Measurements from ENCODE around the gene SERINC5. TPM values are rescaled to one million over a fixed set of nuclear protein-coding genes. Genes with fewer than 3 reads are reported as not detected.
"Not testable (repeated sequence)": the region's sequence is repeated elsewhere in the genome, so short reads cannot be mapped to it uniquely, and the experiment has no call there.

SERINC5 gene
- polyA plus RNA-seq, 1 donor, result 18.7 TPM

DNA sequence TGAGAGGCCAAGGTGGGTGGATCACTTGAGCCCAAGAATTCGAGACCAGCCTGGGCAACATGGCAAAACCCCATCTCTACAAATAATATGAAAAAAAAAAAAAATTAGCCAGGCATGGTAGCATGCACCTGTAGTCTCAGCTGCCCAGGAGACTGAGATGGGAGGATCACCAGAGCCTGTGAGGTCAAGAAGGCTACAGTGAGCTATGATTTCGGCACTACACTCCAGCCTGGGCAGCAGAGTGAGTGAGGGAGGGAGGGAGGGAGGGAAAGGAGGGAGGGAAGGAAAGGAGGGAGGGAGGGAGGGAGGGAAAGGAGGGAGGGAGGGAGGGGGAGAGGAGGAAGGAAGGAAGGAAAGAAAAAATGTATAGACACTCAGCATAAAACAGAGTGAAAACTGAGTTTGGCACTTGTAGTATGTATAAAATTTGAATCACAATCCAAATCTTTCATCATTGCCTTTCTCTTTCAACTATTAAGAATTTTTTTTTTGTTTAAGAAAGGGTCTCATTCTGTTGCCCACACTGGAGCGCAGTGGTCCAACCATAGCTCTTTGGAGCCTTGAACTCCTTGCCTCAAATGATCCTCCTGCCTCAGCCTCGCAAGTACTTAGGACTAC lies 27.8 kb downstream of the SERINC5 start:
- DNase-seq, result no peak

DNA sequence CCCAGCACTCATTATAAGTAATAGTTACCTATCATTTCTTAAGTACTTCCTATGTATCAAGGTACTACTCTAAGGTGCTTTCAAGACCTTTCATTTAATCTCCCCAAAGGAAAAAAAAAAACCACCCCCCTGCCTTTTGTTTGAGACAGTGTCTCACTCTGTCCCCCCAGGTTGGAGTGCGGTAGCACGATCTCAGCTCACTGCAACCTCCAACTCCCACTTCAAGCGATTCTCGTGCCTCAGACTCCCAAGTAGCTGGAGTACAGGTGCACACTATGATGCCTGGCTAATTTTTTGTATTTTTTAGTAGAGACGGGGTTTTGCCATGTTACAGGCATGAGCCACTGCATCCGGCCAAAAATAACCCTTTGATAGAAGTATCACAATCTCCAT lies 29.9 kb downstream of the SERINC5 start:
- DNase-seq, result no peak

DNA sequence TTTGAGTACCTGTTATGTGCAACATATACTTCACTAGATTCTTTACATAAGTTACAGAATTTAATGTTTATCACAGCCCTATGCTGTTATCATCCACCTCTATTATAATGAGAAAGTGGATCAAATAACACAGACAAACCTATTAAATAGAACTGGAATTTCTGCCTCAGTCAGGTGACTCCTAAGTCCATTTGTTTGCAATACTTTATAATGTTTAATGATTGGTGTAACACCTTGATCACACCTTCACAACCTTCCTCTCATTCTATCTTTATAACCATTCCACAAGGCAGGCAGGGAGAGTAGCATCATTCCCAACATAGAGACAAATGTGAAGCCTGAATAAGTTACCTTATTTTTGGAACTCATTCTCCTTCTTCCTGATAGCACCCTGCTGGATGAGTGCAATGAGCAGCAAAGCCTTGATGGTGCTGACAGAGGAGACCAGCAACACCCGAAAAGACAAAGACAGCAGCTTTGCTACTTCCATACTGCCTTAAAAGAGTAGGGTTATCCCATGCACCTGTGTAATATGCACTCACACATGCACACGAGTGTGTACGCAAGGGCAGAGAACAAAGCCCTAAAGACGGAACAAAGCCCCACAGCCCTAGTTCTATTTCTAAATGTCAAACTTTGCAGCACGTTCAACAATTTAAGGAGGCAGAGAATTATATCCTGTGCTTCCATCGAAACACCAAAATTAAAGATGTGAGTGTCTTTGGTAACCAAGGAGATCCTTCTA lies 30.5 kb downstream of the SERINC5 start:
- no peak for DNase-seq

DNA sequence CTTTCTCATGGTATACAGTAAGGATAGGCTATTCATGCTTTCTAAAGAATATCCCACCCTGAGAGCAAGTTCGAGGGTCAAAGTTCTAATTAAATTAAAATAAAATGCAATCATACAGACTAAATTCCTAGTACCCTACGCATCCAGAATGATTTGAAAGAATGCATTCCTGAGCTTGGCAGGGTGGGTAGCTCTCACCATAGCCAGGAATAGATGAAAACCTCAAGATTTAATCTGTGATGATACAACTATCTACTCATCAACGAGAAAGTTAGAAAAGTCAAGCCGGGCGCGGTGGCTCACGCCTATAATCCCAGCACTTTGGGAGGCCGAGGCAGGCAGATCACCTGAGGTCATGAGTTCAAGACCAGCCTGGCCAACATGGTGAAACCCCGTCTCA lies 32.3 kb downstream of the SERINC5 start:
- DNase-seq, result no peak

DNA sequence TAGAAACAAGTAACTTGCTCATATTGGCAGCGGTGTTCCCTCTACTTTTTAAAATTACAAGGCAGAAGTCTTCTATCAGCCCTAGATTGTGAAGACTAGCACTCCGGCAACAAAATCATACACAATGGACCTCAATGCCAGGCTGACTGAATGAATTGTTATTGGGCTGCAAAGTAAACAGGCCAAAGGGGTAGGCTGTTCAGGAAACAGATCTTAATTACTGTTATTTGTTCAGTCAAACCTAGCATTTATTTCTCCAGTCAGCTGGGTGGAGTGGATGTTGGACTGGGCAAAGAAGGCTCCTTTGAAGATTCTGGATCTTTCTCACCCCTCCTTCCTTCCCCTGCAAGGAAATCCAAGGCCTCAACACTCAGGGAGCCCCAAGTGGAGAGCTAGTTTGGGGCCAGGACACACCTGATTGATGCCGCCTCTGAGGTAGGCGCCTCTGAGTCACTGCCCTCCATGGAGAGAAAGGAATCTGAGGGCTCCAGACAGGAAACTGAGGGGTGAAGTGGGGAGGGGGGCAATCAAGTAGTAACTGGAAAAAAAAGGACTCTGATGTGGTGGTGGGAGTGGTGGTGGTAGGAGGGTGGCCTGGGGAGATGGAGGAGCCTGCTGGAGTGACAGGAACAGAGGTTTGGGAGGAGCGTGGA lies 35.5 kb downstream of the SERINC5 start:
- DNase-seq, result no peak

DNA sequence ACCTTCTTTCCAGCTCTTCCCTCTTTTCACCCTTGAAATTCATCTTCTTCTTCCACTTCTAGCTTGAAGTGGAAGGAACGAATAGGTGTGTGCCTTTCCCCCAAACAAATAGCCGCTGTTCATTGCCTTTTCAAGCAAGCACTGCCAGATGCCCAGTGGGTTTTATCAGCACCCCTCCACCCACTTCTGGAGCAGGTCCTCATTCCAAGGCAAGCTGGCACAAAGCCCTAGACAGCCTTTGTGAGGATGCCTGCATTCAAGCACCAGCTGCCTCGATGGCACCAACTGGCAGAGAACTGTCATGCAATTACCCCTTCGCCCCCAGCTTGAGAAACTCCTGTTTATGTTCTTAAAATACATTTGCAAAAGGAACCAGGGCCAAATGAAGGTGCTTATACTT lies 36.5 kb downstream of the SERINC5 start:
- no peak for DNase-seq

DNA sequence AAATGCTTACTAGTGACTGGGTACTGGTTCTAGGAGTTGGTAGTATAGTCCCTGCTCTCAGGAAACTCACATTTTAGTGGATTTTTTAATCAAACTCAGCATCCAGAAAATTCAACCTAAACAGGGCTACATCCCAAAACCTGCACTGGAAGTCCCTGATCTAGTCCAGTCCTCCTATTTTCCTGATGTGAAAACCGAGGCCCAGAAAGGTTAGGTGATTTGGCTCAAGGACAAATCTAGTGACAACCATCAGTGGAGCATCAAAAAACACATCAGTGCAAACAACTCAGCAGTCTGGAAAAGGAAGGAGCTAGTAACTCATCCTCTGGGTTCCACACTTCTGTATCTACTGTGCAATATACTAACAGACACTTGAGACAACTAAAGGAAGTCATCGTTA lies 38.2 kb downstream of the SERINC5 start:
- no peak for DNase-seq

DNA sequence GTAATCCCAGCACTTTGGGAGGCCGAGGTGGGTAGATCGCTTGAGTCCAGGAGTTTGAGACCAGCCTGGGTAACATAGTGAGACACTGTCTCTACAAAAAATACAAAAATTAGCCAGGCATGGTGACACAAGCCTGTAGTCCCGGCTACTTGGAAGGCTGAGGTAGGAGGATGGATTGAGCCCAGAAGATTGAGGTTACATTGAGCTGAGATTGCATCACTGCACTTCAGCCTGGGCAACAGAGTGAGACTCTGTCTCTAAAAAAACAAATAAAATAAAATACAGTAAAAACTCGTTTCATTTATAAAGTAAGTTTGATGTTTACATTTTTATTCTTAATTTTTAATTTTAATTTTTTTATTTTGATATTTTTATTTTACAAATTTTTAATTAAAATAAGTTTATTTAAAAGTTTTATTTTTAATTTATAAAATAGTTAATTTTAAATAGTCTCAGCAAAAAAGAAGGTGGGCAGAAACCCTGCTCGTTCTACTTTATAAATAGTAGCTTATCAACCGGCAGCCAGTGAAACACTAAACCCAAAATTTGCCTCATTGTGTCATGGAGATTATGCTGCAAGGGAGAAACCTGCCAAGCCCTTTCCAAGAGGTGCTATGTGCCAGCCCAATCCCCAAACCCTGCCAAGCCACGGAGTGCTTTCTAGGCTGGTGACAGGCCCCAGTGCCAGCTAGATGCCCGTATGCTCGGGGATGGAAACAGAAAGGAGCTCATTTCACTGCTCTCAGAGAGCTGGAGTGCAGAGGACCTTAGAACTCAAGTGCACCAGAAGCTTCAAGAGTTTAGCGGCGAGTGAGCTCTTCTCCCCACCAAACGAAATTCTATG lies 38.9 kb downstream of the SERINC5 start:
- DNase-seq, result no peak

DNA sequence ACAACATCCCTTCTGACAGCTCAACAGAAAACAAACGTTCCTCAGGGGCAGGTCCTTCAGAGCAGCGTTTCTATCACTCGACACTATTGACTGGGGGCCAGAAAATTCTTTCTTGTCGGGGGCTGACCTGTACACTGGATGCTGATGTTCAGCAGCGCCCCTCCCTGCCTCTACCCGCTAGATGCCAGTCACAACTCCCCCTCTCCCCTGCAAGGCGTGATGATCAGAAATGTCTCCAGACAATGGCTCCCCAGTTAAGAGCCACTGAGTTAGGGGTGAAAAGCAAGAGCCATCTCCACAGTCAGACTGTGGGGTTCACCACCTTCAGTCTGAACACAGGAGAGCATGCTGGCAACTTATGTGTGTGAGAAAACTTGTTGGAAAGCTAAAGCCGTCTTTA lies 39.8 kb downstream of the SERINC5 start:
- no peak for DNase-seq

DNA sequence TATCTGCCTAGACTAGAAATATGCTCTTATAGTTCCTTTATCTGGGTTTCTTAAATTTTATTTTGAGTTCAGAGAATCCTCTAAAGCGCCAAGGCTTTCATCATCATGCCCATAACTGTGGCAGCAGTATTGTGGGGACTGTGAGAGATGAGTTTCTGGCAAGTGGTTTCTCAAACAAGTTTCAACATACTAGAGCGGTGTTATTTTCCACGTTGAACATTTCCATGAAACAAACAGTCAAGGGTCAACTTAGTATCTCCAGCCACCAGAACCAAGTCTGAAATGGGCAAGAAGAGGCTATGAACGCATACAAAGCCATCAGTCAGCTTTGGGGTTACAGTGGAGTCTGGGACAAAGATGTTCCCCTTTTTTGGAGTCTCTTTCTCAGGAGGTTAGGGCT lies 40.3 kb downstream of the SERINC5 start:
- no peak for DNase-seq

DNA sequence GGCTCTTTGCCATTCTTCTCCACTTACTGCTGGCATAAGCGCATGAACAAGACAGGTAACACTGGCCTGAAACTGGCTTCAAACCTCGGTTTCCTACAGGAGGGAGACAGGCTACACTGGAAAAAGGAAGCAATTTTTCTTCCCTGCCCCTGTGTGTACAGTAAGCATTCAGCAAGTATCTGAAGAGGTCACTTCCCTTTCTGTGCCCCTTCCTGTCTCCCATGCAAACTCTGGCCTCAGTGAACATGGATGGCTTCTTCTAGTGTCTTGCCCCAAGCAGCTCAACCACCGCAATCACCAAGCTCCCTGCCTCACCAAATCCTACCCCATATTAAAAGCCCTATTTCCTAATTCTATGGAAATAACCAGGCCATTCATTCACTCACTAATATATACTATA lies 42.4 kb downstream of the SERINC5 start:
- no peak for DNase-seq

DNA sequence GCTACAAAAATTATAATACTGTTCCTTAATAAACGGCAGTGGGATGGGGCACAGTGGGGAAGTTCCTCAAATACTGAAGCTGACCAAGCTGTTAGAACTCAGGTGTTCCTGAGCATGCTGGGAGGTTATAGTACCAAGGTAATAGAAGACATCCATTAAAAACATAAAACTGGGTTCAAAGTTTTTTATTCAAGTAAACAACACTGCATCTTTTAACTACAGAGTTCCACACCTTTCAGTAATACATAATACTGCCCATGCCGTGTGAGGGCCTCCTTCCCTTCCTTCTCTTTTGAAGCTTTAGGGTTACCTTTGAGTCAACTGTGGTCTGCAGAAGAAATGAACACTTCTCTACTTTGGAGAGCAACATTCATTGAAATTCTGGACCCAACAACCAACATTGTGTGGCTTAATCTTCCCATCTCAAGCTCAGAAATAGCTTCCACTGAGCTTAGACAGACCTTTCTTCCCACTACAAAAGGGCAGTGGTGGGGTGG lies 43.6 kb downstream of the SERINC5 start:
- DNase-seq, result no peak

DNA sequence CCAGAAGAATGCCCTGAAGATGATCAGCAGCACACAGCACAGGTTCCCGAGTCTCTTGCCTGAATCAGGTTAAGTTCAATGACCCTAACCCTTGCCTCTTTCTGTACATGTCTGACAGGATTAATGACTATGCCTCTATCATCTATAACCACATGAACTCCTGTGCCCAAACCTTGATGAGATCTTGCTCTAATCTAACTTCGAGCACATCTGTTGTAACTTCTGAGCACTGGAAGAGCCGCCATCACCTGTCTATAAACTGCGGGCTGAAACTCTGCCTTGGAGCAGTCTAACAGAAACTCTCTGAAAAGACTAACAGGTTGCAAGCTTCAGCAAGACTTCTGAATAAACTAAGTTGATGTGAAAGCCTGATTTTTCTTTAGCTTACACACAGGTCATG lies 44.5 kb downstream of the SERINC5 start:
- DNase-seq, result no peak

DNA sequence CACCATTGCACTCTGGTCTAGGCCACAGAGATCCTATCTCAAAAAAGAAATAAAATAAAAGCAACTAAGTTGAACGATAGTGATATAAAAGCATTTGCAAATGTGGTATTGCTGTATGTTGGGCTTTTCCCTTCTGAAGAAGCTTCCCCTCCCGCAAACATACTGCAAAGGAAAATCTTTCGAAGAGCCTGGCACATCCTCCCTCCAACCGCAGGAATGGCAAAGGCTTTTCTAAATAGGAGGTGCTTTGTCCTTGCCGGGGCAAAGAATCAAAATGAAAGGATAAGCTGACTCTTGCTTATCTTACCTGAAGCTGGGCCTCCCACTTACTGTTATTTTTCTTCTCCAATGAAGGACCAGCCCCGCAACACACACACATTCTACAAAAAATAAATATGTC lies 45.8 kb downstream of the SERINC5 start:
- no peak for DNase-seq

DNA sequence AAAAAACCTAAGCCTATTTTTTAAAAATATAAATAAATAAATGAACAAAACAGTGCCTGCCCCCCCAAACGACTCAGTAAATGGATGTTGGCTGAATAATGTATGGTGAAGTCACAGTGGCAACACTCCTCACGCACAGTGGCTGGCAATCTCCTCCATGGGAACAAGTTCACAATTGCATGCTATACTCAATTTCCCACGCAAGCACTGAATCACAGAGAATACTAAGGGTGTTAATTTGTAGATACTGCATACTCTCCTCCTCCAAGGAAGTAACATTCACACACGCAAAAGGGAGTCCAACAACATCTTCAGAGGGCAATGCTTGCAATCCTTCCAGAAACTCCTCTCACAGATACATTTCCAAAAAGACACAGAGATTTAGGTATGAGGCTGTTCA lies 47.5 kb downstream of the SERINC5 start:
- no peak for DNase-seq

DNA sequence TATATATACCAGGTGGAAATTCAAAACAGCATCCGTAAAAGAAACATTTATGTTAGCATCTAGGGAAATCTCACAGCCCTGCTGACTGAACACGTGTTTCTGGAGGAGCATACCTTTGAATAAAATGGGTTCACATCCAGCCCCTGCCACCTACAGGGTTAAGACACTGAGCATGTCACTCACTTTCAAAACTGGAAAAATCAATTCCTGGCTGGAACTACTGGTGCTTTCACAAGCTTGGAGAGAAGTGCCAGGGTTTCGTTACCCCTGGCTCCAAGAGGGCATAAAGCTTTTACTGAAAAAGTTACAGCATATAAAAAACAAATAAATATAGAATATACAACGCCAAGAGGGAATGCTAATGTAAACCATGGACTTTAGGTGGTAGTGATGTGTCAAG lies 48.0 kb downstream of the SERINC5 start:
- DNase-seq, result no peak

DNA sequence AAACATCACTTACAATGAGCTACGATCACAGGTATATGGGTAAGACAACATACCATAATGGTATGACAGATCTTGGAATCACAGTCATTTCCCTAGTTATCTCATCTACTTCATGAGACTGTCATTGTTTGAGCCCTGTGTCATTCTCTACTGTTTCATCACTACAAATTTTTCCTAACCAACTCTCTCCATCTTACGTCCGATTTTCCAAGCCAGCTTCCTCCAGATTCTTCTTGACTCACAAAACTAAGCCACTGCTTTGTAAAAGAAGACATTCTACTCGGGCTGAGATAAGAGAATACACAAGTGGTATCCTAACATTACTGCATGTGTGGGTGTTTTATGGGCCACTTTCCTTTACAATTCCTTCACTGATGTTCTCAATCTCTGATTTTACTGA lies 49.6 kb downstream of the SERINC5 start:
- DNase-seq, result no peak

DNA sequence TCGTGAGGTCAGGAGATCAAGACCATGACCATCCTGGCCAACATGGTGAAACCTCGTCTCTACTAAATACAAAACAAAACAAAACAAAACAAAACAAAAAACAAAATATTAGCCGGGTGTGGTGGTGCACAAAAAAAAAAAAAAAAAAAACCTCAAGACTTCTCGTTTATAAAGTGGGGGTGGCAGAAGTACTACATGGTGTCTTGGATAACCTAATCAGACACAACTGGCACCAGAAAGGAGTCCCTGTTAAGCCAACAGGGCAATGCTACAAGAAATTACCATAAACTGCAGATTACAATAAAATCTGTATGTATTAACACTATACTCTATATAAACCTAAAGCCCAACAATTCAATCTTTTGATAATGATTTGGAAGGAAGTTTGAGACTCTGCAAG lies 50.0 kb downstream of the SERINC5 start:
- no peak for DNase-seq

DNA sequence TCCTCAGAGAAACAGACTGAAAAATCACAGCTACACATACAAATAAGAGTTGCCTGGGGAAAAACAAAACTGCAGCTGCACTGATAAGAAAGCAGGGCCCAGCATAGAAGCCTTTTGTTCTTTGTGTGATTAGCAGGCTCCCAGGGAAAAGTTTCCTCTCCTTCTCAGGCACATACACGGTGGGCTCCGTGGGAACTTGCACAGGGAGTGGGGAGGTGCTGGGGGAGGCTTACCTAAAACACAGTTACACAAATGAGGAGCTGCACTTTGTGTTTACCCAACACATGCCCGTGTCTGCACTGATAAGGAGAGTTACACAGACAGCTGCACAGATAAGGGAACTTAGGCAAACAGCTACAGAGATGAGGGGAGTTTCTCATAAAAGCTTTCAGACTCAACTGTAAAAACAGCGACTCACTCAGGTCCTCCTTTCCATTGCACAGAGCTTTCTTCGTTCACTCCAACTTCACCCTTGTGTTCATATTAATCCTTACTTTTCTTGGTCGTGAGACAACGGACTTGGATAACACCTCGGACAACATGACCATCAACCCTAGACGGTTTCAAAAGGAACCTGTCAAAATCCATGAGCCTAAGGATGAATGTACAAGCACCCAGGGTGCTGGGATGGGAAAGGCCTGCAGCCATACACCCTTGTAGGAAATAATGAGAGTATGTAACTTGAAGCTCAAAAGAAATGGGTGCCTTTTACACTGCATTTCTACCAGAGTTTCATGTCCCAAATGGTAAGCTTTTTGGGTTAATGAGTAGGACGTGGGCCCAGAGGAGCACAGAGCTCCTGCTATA lies 50.8 kb downstream of the SERINC5 start:
- no peak for DNase-seq

DNA sequence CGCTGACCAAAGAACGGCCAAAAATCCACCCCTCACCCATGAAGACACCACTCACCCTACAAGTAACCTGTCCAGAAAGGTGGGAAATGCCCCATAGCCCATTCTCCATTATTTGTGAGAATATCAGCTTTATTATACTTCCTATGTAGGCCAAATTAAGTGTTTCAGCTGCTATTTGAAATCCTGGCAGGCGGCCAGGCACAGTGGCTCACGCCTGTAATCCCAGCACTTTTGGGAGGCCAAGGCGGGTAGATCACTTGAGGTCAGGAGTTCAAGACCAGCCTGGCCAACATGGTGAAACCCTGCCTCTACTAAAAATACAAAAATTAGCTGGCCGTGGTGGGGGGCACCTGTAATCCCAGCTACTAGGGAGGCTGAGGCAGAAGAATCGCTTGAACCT lies 54.1 kb downstream of the SERINC5 start:
- DNase-seq, result not testable (repeated sequence)

DNA sequence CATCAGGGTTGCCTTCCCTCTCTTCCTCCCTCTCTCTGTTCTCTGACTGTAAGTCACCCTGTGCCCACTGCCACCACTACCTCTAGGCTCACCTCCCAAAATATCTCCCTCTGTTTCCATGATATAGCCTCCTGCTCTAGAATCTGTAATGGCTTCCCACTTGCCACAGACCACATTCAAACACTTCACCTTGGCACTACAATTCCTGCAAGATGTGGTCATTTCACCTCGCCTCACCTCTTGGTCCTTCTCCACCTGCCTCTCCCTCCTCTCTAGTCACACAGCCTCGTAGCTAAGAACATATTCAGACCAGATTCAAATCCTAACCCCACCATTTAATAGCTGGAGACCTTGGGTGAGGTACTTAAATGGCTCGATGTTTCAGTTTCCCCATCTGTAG lies 56.9 kb downstream of the SERINC5 start:
- DNase-seq, result no peak

DNA sequence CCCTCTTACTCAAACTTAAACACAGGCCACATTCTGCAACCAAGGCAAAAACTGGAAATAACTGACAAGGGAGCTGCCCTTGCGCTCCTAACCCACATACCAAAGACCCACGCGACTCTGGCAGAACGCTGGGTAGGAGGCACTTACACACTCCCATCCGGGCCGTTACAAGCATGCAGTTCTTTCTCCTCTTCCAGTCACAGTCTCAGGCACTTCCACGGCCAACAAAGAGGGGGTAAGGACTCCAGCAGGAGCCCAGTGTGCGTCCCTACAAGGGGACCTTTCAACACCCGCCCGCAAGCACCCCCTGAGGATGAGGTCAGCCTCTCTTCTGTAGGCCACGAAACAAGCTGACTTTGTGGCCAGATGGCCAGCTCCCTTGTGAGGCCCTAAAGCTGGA lies 57.4 kb downstream of the SERINC5 start:
- no peak for DNase-seq
